ENCODE measurements around the gene E2F3. TPM values are rescaled to one million over a fixed set of nuclear protein-coding genes. Genes with fewer than 3 reads are reported as not detected.

E2F3 gene
- 4.0 and 5.8 TPM in 2 replicates for polyA plus RNA-seq

DNA sequence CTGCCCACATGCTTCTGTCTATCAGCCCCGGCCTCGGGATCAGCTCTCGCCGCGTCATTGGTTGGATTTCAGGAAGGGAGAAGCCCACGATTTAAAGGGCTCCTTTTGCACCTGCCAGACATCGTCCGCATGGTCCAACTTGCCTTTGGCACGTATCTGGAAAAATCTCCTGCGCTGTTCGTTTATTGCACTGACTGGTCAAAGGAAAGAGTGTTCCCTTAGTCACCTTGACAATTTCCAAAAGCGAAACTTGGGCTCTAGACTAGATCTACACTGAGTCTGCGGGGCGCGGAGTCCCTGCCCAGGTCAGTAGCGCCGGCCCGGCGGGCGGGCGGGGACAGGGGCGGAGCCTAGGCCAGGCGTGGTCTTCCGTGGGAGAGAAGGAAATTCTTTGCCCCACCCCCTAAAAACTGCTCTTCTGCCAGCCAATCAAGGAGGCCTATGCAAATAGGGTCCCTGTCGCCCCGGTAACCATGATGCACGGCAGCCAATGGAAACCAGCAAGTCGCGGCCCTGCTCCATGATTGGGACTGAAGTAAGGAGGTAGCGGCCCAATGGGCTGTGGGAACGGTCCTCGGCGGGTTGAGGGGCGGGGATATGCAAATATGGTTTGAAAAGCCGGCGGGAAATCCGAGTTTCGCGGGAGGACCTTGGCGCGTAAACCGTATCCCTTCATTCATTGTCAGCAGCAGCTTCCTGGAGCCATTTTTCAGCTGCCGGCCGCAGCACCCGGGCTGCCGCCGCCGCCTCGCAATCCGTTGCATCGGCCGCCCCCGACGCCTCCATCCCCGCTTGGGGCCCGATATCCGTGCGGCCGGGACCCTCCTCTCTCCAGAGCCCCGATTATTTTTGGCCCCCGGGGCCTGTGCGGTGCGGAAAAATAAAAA, at the start of gene E2F3:
Gene E2F3, plus strand, starts transcription at position 675 of the 887 bp plus-strand sequence. CDS start 354 bp downstream, outside the sequence.

DNA sequence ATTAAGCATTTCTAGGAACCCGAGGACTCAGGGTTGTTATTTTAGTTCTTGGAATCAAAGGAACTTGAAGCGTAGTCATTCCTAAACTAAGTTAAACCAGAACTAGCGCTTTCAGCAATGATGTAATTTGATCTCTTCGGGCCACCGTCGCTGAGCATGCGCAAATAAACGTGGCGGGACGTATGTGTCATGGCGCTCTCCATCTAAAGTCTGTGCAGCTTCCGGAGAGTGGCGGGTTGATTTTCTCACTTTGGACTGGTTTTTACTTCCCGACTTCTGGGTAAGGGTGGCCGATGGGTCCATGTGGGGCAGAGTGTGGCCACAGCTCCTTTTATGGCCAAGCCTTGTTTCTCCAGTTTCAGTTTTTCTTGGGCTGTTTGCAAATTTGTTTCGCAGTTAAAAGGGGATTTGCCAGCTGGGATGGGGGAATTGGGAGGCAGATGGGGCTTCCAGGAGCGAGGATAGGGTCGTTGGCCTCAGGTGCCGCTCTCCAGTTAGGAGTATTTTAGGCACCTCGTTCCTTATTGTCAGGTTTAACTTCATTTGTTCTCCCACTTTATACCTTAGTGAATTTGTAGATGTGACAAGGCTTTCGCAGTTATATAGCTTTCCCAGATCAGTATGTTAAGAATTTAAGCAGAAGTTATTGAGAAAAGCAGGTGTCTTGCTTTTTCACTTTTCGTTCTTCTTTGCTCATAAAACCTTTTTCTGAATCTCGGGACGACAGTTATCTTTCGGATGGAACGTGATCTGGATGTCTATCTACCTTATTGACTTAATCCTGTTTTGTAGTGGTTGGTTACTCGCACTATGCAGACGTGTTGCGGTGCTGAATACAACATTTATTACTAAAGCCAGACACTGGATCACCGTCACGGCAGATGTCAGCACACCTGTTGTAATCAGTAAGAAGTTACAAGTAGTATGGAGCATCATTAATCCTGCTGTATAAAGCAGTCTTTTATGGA, 132.9 kb downstream of the E2F3 start, which contains the start of gene CDKAL1:
Gene CDKAL1, plus strand, starts transcription at position 163 of the 968 bp plus-strand sequence. CDS start 11,894 bp downstream, outside the sequence.

Other genes with a start within 250 kb of the E2F3 start
- 1.4 TPM in 1 of 2 replicates, not detected in the other for gene MBOAT1, start 189.4 kb upstream of the E2F3 start, polyA plus RNA-seq
- gene CDKAL1, start 132.6 kb downstream of the E2F3 start, polyA plus RNA-seq, result 8.6 and 8.8 TPM in 2 replicates